ENCODE measurements around the gene MAPK12.
A peak's percentile ranks its signal among the peaks of the same experiment; 100 is the strongest.

DNA sequence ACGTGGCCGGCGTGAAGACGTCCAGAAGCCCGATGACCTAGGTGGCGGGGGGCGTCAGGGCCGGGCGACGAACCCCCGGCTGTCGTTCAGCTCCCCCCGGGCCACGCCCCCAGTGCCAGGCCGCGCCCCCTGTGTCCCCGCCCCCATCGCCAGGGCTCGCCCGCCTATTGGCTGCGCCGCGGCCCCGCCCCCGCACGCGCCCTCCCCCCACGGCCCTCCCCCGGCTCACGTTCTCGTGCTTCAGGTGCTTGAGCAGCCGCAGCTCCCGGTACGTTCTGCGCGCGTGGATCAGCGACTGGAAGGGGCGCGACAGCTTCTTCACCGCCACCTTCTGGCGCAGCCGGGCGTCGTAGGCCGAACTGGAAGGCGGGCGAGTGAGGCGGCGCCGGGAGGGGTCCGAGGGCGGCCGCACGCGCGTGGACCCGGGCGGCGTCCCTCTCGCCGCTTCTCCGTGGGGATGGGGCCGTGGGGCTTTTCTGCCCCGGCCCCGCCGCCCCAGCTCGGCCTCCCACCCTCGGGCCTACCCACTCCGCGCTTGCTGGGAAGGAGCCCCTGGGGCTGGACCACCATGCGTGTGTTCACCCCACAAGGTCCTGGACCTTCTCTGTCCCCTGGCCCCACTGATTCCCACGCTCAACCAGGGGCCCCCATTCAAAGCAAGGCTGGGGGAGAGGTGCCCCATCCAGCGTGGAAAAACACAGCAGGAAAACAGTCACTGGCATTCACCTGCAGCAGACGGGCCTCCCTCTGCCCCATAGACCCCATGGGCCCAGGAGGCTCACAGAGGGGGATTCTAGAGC, 6.3 kb upstream of the MAPK12 start:
- TF ChIP-seq, protein P1, sequence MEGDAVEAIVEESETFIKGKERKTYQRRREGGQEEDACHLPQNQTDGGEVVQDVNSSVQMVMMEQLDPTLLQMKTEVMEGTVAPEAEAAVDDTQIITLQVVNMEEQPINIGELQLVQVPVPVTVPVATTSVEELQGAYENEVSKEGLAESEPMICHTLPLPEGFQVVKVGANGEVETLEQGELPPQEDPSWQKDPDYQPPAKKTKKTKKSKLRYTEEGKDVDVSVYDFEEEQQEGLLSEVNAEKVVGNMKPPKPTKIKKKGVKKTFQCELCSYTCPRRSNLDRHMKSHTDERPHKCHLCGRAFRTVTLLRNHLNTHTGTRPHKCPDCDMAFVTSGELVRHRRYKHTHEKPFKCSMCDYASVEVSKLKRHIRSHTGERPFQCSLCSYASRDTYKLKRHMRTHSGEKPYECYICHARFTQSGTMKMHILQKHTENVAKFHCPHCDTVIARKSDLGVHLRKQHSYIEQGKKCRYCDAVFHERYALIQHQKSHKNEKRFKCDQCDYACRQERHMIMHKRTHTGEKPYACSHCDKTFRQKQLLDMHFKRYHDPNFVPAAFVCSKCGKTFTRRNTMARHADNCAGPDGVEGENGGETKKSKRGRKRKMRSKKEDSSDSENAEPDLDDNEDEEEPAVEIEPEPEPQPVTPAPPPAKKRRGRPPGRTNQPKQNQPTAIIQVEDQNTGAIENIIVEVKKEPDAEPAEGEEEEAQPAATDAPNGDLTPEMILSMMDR (IDR thresholded peaks at IDR 0.05), result peak in 4 of 7 experiments; percentile 13 to 30 (median 22)
- no peak for TF ChIP-seq POLR2A (IDR thresholded peaks at IDR 0.05)
